Activated T-helper 1 cell treated with anti-CD3 and anti-CD28 coated beads, Interleukin-12 subunit alpha, Interleukin-12 subunit beta, Interleukin-2, Interleukin-4 antibody, amounts not matched to agents 30 ng/mL and 10 ng/mL and 1 ng/mL, durations not matched to agents 14 hours and 24 hours and 36 hours (primary cell): Measurements from ENCODE around the gene HLX. TPM values are rescaled to one million over a fixed set of nuclear protein-coding genes. Genes with fewer than 3 reads are reported as not detected.

Experiments used
- DNase-seq: peaks from one replicate; pipeline ENCODE4 v3.0.0; 2021; ENCODE audit warnings: low spot score
- H3K27ac Mint-ChIP-seq: one replicate; pipeline ENCODE4 v1.8.0; 2021; ENCODE audit warnings: mild to moderate bottlenecking, mixed read lengths
- H3K27me3 Mint-ChIP-seq: one replicate; pipeline ENCODE4 v1.8.0; 2022; ENCODE audit warnings: mild to moderate bottlenecking, moderate library complexity, mixed read lengths; ENCODE audit not compliant: insufficient read depth
- H3K36me3 Mint-ChIP-seq: one replicate; pipeline ENCODE4 v1.8.0; 2021; ENCODE audit warnings: low read depth, mixed read lengths
- H3K4me1 Mint-ChIP-seq: one replicate; pipeline ENCODE4 v1.8.0; 2021; ENCODE audit warnings: low read depth, mixed read lengths
- H3K4me3 Mint-ChIP-seq: one replicate; pipeline ENCODE4 v1.8.0; 2021; ENCODE audit warnings: mild to moderate bottlenecking, moderate library complexity, mixed read lengths
- H3K9me3 Mint-ChIP-seq: one replicate; pipeline ENCODE4 v1.8.0; 2021; ENCODE audit warnings: mixed read lengths
- intact Hi-C: fragments of 100-400 bp; cut with micrococcal nuclease; formaldehyde crosslinking; loops from one replicate; pipeline ENCODE4 v1.15.1; 2024
- total RNA-seq: library from RNA; stranded (reverse); gene quantifications from 2 replicates; pipeline ENCODE4 v1.2.3, GENCODE V29; 2022

The HLX gene
- total RNA-seq, 1 donor from 2014 or later, result 5.1 TPM

DNA sequence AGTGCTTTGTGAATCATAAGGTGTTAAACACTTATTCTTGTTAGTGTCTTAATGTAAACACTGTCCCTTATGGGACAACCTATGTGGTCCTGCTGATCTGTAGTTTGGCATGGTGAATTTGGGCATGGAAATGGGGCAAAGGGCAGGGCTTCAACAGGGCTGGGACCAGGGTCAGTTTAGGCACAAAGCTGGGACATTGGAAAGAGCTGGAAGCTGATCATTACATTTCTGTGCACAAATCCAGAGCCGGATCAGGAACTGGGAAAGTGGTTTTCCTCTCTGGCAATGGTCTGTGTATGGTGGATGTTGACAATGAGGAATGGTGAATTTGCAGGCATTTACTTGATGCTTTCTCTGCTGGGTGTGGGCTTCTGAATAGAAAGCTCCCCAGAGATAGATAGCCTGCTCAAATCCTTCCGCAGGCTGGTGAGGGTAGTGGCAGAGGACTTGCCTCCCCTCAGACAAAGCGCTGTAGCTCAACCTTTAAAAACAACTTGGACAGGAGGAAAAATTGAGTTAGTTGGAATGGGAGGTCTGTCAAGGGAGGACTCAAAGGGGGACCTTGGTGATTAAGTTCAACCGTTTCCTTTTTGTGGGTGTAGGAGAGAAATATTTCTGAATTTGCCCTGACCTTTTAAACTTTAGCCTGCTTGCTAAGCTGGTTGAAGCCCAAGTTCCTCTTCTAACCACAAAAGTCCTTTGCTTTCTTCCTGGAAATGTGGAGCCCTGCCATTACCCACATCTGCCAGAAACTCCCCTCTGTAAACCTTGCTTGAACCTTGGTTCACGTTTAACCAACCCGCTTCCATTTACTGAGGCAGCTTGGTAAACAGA lies 35.3 kb downstream of the HLX start:
- Mint-ChIP-seq H3K4me1 (no peaks in the 10 kb centered on the region), H3K27ac (no peak overlapping the region), H3K4me3 (no peak overlapping the region), H3K9me3 (no peaks in the 10 kb centered on the region), H3K27me3 (peaks cover 6% of the 10 kb centered on the region), H3K36me3 (no peaks in the 10 kb centered on the region)
- no peak for DNase-seq
- intact Hi-C loops, result no loop called here

DNA sequence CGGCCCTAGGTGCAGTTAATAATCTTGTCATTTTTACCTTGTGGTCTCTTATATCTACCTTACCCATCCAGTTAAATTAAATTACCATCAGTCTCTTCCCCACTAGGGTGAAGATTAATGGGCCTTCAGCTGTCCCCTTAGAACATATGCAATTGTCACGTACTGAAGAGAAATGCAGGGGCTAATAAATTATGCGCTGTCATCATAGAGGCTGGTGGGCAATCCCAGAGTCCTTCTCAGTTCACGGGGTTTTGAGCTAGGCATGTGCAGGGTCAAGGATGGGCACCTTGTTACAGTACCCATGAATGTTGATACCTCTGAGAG lies 35.8 kb downstream of the HLX start:
- intact Hi-C loops, result no loop called here
- no peak for DNase-seq
- Mint-ChIP-seq H3K36me3 (no peaks in the 10 kb centered on the region), H3K27ac (no peak overlapping the region), H3K4me1 (no peaks in the 10 kb centered on the region), H3K4me3 (no peak overlapping the region), H3K9me3 (no peaks in the 10 kb centered on the region), H3K27me3 (peaks cover 3% of the 10 kb centered on the region)

DNA sequence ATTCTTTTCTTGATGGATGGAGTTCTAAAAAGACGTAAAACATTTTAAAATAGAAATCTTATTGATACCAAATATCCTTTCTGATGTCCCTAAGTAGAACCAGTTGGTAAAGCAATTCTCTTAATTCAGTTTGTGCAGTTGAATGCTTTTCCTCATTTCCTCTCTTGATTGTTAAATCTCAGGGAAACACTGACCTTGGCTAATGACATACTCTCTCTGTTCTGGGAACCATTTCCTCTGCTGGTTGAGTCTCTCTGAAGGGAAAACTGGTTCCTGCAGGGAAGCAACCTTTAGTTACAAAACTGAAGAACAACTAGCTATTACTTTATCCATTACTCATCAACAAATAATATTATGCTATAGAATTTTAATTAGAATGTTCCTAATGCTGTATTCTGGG lies 36.7 kb downstream of the HLX start:
- no peaks in the 10 kb centered on the region for H3K9me3 Mint-ChIP-seq
- no peak for DNase-seq
- no peaks in the 10 kb centered on the region for H3K4me1 Mint-ChIP-seq
- H3K4me3 Mint-ChIP-seq, result no peak overlapping the region
- intact Hi-C loops, result no loop called here
- peaks cover 3% of the 10 kb centered on the region for H3K27me3 Mint-ChIP-seq
- no peaks in the 10 kb centered on the region for H3K36me3 Mint-ChIP-seq
- H3K27ac Mint-ChIP-seq, result no peak overlapping the region

DNA sequence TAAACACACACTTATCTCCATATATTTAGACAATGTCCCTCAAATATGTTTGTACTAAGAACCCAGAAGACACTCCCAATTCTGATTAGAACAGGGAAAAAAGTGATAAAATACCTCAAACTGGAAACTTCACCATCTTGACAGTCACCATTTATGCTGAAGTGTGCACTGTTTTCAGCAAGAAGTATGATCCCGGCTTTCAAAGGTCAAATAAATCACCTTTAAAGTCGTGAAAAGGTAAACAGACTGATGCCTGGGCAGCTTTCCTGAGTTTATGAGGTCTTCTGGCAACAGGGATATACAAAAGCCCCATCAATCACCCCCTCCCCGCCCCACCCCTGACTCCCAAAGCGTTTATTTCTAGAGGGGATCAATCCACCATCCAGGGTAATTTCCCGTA lies 37.9 kb downstream of the HLX start:
- Mint-ChIP-seq H3K27me3 (peaks cover 3% of the 10 kb centered on the region), H3K4me1 (no peaks in the 10 kb centered on the region), H3K4me3 (no peak overlapping the region), H3K36me3 (no peaks in the 10 kb centered on the region), H3K27ac (no peak overlapping the region), H3K9me3 (no peaks in the 10 kb centered on the region)
- DNase-seq, result no peak
- intact Hi-C loops, result no loop called here

DNA sequence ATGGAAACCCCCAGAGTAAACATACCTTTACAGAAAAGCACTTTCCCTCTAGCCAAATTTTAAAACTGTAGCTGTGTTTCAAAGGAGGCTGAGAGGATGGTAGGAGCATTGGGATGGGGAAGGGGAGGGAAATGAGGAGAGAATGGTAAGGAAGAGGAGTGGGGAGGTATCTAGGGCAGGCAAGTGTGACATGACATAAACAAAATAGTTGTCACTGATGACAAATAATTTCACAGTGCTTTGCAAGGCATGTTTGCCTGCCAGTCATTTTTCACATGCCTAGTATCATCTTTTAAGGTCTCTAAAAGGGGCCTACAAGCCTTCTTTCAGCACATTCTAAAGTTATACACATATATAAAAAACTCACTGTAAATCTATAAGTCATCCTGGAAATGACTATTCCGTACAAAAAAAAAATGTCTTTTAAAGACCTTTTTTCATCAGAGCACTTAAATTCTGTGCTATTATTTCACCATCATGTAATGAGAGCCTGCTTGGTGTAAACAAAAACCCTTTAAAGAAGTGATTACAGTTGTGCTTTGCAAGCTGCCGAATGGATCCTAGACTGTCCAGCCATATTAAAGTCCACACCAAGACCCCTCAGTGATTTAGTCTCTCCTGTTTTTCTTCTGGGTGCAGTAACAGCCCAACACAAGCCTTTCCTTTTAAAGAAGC lies 38.4 kb downstream of the HLX start:
- intact Hi-C loops, result no loop called here
- DNase-seq, result no peak
- Mint-ChIP-seq H3K9me3 (no peaks in the 10 kb centered on the region), H3K27me3 (peaks cover 3% of the 10 kb centered on the region), H3K4me3 (no peak overlapping the region), H3K27ac (no peak overlapping the region), H3K4me1 (no peaks in the 10 kb centered on the region), H3K36me3 (no peaks in the 10 kb centered on the region)

DNA sequence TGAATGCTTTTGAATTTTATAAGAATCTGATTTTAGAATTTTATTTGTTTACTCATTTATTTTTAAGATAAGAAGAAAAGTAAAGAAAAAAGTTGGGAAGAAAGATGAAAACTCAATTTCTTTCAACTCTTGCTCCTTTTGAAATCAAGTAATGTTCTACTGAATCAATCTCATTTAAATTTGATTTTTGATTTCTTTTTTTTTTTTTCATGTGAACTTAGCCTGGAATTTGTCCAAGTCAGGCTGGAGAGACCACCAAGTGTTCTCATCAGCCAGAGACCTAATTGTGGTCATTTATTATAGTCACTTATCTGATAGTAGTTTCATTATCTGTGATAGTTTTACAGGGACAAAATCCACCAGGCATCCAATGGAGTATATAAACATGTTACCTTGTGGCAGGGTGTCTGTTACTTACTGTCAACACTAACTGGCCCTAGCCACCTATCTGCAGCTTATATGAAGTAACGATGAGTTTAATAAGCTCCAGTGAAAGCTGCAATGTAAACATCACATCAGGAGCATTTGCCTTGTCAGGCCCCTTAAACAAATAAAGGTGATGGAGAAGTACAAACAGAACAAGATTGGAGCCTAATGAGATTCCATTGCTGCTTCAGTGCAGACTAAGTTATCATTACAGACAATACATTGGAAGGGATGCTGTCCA lies 39.2 kb downstream of the HLX start:
- no peaks in the 10 kb centered on the region for H3K9me3 Mint-ChIP-seq
- peaks cover 3% of the 10 kb centered on the region for H3K27me3 Mint-ChIP-seq
- H3K27ac Mint-ChIP-seq, result no peak overlapping the region
- H3K36me3 Mint-ChIP-seq, result no peaks in the 10 kb centered on the region
- DNase-seq, result no peak
- intact Hi-C loops, result no loop called here
- no peak overlapping the region for H3K4me3 Mint-ChIP-seq
- H3K4me1 Mint-ChIP-seq, result no peaks in the 10 kb centered on the region

DNA sequence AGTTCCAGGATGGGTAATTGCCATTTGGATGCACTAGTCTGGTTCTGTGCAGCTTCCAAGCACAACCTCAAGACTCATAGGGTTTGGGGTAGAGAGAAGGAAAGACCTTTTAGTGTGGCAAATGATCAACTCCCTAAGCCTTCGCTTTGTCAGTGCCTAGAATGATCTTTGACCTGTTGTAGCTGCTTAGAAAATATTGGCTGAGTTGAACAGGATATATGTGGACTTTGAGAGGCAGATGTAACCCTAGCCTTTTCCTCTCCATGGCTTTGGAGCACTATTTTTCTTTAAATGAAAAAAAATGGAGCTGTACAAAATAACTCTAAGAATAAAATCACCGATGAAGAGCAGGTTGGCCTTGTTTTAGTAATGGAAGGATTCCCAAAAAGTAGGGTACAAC lies 41.7 kb downstream of the HLX start:
- DNase-seq, result no peak
- no peak overlapping the region for H3K4me3 Mint-ChIP-seq
- no peaks in the 10 kb centered on the region for H3K4me1 Mint-ChIP-seq
- no peaks in the 10 kb centered on the region for H3K36me3 Mint-ChIP-seq
- H3K27ac Mint-ChIP-seq, result no peak overlapping the region
- no peaks in the 10 kb centered on the region for H3K9me3 Mint-ChIP-seq
- H3K27me3 Mint-ChIP-seq, result no peaks in the 10 kb centered on the region
- intact Hi-C loops, result no loop called here

DNA sequence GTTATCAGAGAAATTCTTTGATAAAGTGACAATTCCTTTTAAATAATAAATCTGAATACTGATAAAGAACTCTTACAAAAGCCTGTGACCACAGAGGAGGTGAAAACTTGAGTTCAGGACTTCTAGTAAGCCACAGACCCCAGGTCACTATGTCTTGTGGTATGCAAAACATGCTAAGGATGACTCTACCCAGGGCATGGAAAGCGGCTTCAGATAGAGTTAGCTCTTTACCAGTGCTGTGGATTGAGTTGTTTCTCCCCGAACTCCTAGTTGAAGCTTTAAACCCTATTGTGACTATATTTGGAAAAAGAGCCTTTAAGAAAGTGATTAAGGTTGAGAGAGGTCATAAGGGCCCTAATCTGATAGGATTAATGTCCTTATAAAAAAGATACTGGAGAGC lies 42.3 kb downstream of the HLX start:
- no peaks in the 10 kb centered on the region for H3K27me3 Mint-ChIP-seq
- no peaks in the 10 kb centered on the region for H3K36me3 Mint-ChIP-seq
- H3K9me3 Mint-ChIP-seq, result no peaks in the 10 kb centered on the region
- no peak overlapping the region for H3K4me3 Mint-ChIP-seq
- intact Hi-C loops, result no loop called here
- no peak overlapping the region for H3K27ac Mint-ChIP-seq
- DNase-seq, result no peak
- no peaks in the 10 kb centered on the region for H3K4me1 Mint-ChIP-seq

DNA sequence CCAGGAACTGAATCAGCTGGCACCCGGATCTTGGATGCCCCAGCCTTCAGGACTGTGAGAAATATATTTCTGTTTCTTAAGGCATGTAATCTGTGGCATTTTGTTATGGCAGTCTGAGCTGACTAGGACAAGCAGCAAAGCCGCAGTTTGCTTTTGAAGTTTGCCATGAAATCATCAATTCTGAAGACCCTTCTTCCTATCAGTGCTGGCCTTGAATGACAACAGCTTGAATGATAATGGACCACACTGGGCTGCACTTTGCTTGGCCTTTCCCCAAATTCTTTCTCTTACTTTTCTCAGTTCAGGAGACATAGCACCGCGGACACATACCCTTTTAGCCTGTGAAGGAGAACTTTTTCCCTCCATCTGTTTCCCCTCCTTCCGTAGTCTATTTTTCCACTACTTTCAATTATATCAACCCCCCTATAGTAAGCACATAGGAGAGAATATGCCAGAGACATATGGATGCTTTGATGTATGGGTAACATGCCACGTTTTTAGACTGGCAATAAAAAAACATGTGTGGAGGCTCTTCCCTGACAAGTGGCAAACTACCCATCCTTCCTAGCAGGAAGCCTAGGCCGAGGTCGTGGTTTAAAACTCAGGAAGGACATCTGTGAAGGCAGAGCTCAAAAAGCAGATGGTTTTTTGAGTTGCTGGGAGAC lies 42.9 kb downstream of the HLX start:
- Mint-ChIP-seq H3K27ac (no peak overlapping the region), H3K4me1 (no peaks in the 10 kb centered on the region), H3K9me3 (no peaks in the 10 kb centered on the region), H3K27me3 (no peaks in the 10 kb centered on the region), H3K4me3 (no peak overlapping the region), H3K36me3 (no peaks in the 10 kb centered on the region)
- intact Hi-C loops, result no loop called here
- DNase-seq, result no peak

DNA sequence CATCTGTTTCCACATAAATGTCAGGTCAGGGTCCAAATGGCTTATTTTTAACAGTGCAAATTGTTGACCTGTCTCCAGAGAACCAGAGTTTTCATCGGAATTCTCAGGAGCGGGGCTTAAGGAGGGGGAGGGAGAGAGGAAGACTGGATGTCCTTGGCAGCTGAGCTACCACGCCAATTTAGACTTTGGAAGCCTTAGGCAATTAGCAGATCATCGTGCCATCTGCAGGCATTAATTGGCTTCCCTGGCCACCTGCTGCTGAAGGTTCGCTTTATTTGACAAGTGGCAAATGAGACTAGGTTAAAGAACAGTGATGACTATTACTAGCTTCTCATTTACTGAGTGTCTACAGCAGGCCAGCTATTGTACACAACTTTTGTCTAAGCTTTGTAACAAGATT lies 43.7 kb downstream of the HLX start:
- DNase-seq, result no peak
- H3K27me3 Mint-ChIP-seq, result no peaks in the 10 kb centered on the region
- no peak overlapping the region for H3K4me3 Mint-ChIP-seq
- intact Hi-C loops, result no loop called here
- H3K9me3 Mint-ChIP-seq, result no peaks in the 10 kb centered on the region
- no peaks in the 10 kb centered on the region for H3K4me1 Mint-ChIP-seq
- no peaks in the 10 kb centered on the region for H3K36me3 Mint-ChIP-seq
- no peak overlapping the region for H3K27ac Mint-ChIP-seq

DNA sequence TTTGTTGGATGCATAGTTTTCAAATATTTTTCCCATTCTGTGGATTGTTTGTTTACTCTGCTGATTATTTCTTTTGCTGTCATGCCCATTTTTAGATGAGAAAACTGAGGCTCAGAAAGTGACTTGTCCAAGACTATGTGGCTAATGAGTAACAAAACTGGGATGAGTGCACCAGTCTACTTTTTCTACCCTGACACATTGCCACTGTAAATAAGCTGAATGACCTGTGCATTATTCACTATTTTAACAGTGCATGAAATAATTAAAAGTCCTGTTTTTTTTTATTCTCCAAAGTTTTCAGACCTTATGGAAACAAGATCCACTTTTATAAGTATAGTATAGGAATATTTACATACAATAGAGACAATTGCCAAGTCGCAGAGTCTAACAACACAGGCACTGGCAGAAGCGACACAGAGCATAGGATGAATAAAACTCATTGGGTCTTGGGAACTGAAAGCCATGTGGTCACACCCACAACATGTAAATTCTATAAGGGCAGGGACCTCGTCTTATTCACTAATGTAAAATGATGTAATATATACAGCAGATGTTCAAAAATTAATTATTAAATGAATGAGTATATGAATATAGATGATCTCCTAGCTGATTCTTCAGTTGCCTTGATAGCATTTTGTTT lies 45.2 kb downstream of the HLX start:
- H3K27me3 Mint-ChIP-seq, result peaks cover 2% of the 10 kb centered on the region
- DNase-seq, result no peak
- no peak overlapping the region for H3K4me3 Mint-ChIP-seq
- no peaks in the 10 kb centered on the region for H3K4me1 Mint-ChIP-seq
- H3K27ac Mint-ChIP-seq, result no peak overlapping the region
- intact Hi-C loops, result no loop called here
- H3K9me3 Mint-ChIP-seq, result no peaks in the 10 kb centered on the region
- H3K36me3 Mint-ChIP-seq, result no peaks in the 10 kb centered on the region

DNA sequence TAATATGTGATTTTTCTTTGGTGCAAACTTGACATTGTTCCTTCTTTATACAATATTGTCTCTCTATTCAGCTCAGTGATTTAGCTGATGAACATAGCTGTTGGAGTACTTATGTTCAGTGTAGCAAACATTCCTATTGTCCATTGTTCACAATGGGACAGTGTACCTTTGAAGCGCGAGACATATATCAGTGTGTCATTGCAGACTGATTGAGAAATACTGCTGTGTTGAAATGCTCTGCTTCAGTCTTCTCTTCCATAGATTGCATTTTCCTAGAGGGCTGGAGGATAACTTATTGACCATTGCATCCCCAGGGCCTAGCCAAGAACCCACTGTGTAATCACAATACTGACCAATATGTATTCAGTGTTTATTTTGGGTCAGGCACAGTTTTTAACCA lies 46.5 kb downstream of the HLX start:
- no peak for DNase-seq
- intact Hi-C loops, result no loop called here
- no peak overlapping the region for H3K4me3 Mint-ChIP-seq

DNA sequence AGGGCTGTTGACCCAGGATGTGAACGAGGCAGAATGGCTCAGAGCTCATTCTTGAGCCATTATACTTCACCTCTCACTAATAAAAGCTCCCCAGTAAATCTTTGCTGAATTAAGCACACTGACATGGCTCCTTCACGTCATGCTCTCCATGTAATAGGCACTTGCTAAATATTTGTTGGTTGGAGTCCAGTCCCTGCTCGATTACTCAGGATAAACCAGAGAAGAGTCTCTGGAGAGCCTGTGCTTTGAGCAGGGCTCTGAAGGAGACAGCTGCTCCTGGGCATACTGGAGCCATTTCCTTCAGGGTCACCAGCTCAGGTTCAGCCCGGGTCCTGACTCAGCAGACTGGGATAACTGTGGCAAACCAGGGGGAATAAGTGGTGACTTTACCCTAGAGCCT lies 46.9 kb downstream of the HLX start:
- no peaks in the 10 kb centered on the region for H3K4me1 Mint-ChIP-seq
- DNase-seq, result no peak
- no peak overlapping the region for H3K4me3 Mint-ChIP-seq
- intact Hi-C loops, result no loop called here
- no peaks in the 10 kb centered on the region for H3K9me3 Mint-ChIP-seq
- no peak overlapping the region for H3K27ac Mint-ChIP-seq
- no peaks in the 10 kb centered on the region for H3K36me3 Mint-ChIP-seq
- H3K27me3 Mint-ChIP-seq, result peaks cover 2% of the 10 kb centered on the region

More for the DNA sequence above, 46.5 kb downstream of the HLX start:
- no peaks in the 10 kb centered on the region for H3K4me1 Mint-ChIP-seq
- no peaks in the 10 kb centered on the region for H3K9me3 Mint-ChIP-seq
- peaks cover 2% of the 10 kb centered on the region for H3K27me3 Mint-ChIP-seq
- no peaks in the 10 kb centered on the region for H3K36me3 Mint-ChIP-seq
- H3K27ac Mint-ChIP-seq, result no peak overlapping the region
